Fibroblast of skin of scalp (primary cell): ENCODE results near the gene ATP11A.
A peak's percentile ranks its signal among the peaks of the same experiment; 100 is the strongest.
"Not testable (repeated sequence)": the region's sequence is repeated elsewhere in the genome, so short reads cannot be mapped to it uniquely, and the experiment has no call there.

Source experiments
- DNase-seq: peaks from one replicate; pipeline ENCODE4 v3.0.0-alpha.2; 2013

Gene ATP11A

DNA sequence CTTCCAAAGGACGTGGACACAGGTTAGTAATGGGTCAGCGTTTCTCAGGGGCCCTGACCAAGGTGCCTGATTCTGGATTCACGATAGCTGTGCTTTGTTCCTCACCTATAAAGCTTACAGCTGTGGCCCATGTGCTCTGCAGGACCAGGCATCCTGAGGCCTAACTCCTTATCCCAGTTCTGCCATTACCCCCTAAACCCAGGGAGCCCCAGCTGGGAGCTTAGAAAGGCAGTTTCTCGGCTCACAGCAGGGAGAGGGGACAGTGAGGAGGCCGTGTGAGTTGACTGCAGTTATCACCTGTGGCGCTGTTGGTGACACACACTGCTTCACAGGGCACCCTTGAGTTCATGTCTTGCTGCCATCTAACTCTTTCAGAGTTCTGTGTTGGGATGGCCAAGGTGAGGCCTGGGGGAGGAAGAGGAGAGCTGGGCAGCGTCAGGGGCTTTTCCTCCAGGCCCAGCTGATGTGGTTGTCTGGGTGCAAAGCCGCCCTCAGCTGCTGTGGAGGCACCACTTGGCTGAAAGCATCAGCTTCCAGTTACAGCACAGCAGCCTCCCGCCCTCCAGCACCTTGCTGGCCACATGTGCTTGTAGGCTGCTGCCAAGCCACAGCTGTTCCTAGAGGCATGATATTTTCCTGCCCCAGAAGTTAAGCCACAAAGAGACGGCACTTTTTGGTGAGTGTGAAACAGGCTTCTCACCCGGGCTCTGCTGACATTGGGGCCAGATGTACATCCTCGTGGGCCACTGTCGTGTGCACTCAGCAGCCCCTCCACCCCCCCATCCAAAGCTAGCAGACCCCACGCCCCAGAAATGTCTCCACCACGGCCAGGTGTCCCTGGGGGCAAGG, 179.6 kb downstream of the ATP11A start:
- no peak for DNase-seq

- DNase-seq: no peak
Observed at GRCh38 chr13:112870051-112870331, 180.2 kb downstream of the ATP11A start.

DNA sequence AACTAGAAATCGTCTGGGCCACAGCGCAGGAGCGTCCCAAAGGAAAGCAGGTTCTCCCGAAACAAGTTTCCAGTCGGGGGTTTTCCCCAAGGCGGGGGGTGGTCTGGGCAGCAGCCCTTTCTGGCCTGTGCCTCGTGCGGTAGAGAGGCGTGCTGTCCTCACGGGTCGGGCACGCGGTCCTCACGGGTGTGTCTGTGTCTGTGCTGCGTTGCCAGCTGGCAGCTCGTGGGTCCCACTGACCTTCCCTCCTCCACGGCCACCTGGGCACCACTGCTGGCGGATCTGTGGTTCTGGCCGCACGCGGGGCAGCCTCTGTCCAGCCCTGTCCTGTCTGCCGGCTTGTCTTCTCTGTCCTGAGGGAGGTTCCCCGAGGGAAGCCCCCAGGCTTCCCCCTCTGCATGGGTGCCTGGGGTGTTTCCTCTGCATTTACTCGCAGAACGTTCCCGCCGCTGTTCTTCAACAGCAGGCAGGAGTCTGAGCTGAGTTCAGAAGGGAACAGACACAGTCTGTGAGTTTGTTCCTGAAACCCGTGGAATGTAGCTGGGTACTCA, 181.0 kb downstream of the ATP11A start:
- DNase-seq: no peak

DNA sequence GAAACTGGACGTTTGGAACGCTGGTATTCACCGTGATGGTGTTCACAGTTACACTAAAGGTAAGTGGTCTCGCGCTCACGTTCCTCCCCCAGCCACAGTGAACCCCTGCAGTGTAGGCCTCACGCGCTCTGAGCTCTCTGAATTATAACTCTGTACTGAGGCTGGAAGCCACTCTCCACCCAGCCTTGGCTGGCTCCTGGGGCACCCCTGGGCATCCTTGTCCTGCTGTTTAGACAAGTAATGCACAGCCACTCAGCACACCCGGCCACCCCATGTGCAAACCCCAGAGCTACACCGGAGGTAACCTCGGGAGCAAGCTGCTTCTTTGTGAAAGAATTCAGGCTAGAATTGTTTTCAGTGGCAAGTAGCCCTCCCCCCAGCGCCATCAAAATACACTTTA, 181.9 kb downstream of the ATP11A start:
- DNase-seq: no peak

GRCh38 chr13:112872657-112873631, 183.1 kb downstream of the ATP11A start:
- not testable (repeated sequence) for DNase-seq

GRCh38 chr13:112873851-112874750, 184.3 kb downstream of the ATP11A start:
- peak; percentile 67 for DNase-seq

DNA sequence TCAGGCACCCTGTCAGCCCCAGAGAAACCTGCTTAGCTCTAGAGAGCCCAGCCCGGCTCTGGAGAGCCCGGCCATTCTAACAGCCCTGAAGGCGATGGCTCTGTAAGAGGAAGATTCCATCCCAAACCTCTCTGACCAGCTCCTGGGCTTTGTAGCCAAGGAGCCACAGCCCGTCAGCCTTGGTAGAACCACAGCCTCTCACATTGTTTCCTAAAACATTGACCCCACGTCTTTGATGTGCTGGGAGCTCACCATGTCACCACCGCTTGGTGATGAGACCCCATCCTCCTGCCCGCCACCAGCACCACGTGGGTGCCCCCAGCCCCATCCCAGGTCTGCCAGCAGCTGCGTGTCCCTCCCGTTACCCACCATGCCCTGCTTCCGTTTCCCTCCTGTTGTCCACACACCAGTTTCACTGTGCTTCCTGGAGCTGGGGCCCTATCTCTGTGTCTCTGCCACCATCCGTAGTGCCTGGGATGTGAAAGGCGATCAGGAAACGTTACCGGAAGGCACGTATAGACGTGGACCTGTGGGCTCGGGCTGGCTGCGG, 185.0 kb downstream of the ATP11A start:
- no peak for DNase-seq

GRCh38 chr13:112875627-112876026, 185.8 kb downstream of the ATP11A start:
- no peak for DNase-seq

- no peak for DNase-seq
Observed at GRCh38 chr13:112876305-112877000, 186.6 kb downstream of the ATP11A start.

- DNase-seq: no peak
Observed at GRCh38 chr13:112877066-112877465, 187.2 kb downstream of the ATP11A start.

GRCh38 chr13:112877539-112877938, 187.7 kb downstream of the ATP11A start:
- DNase-seq: no peak

DNA sequence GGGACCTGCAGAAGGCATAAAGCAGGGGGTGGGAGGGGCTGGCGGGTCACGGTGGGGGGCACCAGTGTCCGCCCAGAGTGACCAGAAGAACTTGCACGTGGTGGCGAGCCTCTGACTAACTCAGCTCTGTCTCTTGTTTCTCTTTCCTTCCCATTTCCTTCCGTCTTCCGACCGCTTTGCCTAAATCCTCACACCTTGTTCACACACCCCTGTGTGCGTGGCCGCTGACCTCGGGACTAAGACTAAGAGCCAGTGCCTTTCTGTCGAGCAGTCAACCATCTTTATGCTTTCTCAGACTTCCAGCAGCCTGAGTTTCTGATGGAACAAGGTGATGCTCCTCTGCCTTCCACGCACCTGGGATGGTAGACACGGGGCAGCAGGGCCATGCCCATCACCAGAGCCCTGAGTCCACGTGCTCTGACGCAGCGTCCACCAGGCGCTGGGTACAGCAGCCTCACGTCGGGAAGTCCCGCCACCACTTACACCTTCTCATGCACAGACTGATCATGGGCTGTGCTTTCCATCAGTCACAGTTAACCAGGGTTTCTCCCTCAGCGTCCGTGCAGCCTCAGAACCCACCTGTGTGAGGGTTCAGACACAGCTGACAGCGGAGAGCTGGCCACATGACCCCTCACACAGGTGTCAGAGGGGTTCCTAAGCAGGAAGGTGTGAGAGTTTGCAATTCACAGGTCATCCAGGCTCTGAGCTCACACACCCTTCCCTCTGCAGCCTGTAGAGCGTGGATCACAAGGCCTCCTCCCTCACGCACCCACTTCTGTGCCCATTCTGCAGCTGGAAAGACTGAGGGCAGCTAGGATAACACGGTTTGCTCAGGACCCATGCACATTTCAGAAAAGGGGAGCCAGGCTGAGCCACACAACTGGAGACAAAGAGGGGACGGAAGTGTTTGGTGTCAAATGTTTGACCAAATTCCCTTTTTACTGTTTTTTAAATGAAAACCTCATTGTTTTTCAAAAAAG, 188.4 kb downstream of the ATP11A start:
- DNase-seq: no peak

DNA sequence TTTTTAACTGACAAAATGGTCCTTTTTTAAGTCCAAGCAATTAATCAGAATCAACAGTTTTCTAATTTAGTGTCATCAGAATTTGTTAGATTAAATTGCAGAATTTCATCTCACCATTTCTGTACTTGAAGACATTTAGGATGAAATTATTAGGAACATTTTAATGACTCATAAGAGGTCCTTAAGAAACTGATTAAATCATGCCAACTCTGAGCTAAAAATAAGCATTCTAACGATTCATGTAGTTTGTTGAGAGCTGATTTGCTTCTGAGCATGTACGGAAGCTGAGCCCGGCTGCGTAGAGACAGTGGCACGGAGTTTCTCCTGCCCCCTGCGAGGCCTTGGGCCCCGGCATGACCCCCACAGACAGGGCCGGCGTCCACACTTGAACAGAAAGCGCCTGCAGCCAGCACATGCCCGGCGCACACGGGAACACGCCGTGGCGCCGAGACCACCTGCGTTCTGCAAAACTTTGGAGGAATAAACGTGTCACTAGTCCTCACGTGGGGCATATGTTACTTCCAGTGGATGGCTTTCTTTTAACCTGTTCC, 189.5 kb downstream of the ATP11A start:
- DNase-seq: no peak

DNA sequence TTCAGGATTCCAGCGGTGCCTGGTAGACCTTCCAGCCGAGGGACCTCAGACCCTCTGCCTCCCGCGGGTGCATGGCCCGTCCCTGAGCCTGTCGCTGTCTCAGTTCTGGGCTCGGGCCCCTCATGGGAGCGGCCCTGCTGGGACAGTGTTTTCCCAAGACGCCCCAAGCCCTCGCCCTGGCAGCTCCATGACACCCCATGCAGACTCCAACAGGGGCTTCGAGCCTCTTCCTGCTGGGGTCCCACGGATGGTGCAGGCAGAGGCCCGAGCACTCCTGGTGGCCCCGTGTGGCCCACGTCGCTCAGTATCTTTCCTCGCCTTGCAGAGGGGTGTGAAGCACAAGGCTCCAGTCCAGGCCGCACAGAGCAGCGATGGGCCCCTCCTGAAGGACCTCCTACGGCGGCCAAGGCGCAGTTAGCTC, 190.4 kb downstream of the ATP11A start:
- DNase-seq: no peak

- DNase-seq: no peak
Observed at GRCh38 chr13:112880976-112881540, 191.2 kb downstream of the ATP11A start.

DNA sequence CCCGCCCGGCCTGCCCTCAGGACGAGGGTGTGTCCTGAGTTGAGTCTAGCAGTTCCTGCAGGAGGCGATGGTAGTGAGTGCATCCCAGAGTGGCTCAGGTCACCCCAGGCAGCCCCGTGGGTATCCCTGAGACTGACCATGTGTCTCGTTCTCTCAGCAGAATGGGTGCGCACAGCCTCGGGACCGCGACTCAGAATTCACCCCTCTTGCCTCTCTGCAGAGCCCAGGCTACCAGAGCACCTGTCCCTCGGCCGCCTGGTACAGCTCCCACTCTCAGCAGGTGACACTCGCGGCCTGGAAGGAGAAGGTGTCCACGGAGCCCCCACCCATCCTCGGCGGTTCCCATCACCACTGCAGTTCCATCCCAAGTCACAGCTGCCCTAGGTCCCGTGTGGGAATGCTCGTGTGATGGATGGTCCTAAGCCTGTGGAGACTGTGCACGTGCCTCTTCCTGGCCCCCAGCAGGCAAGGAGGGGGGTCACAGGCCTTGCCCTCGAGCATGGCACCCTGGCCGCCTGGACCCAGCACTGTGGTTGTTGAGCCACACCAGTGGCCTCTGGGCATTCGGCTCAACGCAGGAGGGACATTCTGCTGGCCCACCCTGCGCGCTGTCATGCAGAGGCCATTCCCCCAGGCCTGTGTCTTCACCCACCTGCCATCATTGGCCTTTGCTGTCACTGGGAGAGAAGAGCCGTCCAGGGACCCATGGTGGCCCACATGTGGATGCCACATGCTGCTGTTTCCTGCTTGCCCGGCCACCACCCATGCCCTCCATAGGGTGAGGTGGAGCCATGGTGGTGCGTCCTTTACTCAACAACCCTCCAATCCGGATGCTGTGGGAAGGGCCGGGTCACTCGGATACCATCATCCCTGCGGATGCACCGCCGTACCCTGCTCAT, 192.1 kb downstream of the ATP11A start:
- no peak for DNase-seq

DNA sequence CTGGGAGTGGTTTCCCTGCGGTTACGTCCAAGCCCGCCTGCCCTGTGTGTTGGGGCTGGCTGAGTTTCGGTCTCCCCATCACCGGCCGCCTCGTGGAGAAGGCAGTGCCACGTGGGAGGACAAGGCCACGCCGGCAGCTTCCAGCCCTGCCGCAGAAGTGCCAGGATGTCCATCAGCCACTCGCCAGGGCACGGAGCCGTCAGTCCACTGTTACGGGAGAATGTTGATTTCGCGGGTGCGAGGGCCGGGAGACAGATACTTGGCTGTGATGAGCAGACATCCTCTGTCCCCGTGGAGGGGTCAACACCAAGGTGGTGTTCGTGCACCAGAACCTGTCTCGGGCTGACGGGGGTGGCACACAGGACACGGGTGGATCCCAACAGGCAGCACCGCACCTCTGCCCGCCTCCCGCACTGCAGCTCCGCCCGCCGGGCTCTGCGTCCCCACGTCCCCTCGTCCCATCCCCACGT, 192.8 kb downstream of the ATP11A start:
- no peak for DNase-seq
